Upper lobe of left lung (tissue), 6 donors: ENCODE data around the gene ACSM2A. TPM values are rescaled to one million over a fixed set of nuclear protein-coding genes. Genes with fewer than 3 reads are reported as not detected.
A peak's percentile ranks its signal among the peaks of the same experiment; 100 is the strongest.
"Not testable (repeated sequence)": the region's sequence is repeated elsewhere in the genome, so short reads cannot be mapped to it uniquely, and the experiment has no call there.

Source experiments
- ATAC-seq, 2 donors: fragments of 200-7000 bp; cut with Tn5 transposase; one replicate each; pipeline ENCODE4 v1.9.1; 2022; ENCODE audit warnings: mild to moderate bottlenecking in 2 of 2, moderate library complexity in 2 of 2; ENCODE audit not compliant: low FRiP score in 2 of 2
- DNase-seq, 2 donors: peaks; one replicate each; pipeline ENCODE4 v3.0.0-alpha.2; 2019 to 2020
- H3K27ac ChIP-seq, 4 donors: fragments of 200-600 bp; sonication (generic); one replicate each; pipeline ENCODE4 v1.5.1; 2016 to 2019
- H3K27me3 ChIP-seq, 4 donors: fragments of 200-600 bp; sonication (generic); one replicate each; pipeline ENCODE4 v1.5.1; 2017 to 2019
- H3K36me3 ChIP-seq, 4 donors: fragments of 200-600 bp; sonication (generic); one replicate each; pipeline ENCODE4 v1.5.1; 2016 to 2019
- H3K4me1 ChIP-seq, 4 donors: fragments of 200-600 bp; sonication (generic); one replicate each; pipeline ENCODE4 v1.5.1; 2018 to 2019
- H3K4me3 ChIP-seq, 4 donors: fragments of 200-600 bp; sonication (generic); one replicate each; pipeline ENCODE4 v1.5.1; 2017 to 2019; ENCODE audit warnings: mild to moderate bottlenecking in 2 of 4, moderate library complexity in 1 of 4
- H3K9me3 ChIP-seq, 4 donors: fragments of 200-600 bp; sonication (generic); one replicate each; pipeline ENCODE4 v1.5.1; 2018 to 2019
- EP300 ChIP-seq, 4 donors: sonication (generic); formaldehyde crosslinking; IDR thresholded peaks; one replicate each; pipeline ENCODE4 v1.5.1; 2017; ENCODE audit warnings: antibody characterized with exemption in 4 of 4, control low read depth in 2 of 4
- POLR2A ChIP-seq, 4 donors: fragments of 450-650 bp; IDR thresholded peaks; one replicate each; pipeline ENCODE4 v1.5.1; 2016 to 2017; ENCODE audit warnings: antibody characterized with exemption in 4 of 4, mild to moderate bottlenecking in 2 of 4
- POLR2AphosphoS5 ChIP-seq, 2 donors: sonication (generic); formaldehyde crosslinking; IDR thresholded peaks; one replicate each; pipeline ENCODE4 v1.5.1; 2017; ENCODE audit warnings: antibody characterized with exemption in 2 of 2
- WGBS, 2 donors: methylation state at CpG; one replicate each; pipeline ENCODE4 v1.1.5; 2017 to 2018; 5-methylcytosine and 5-hydroxymethylcytosine counted together
- total RNA-seq, 6 donors: library from RNA; depleted of rRNA in 4 of 6; stranded (reverse); fragments of >200 nt in 4 of 6; gene quantifications; one replicate each; pipeline versions ENCODE4 v1.1.0 to v1.2.1, GENCODE V29; 2016 to 2021
- TF ChIP-seq, protein P1 (sequence below), 6 experiments: fragments of 450-650 bp in 4 of 6; fragments of 200-600 bp in 2 of 6; sonication (generic) in 2 of 6; IDR thresholded peaks; one replicate each; pipeline ENCODE4 v1.5.1; 2016 to 2019; ENCODE audit warnings: antibody characterized with exemption in 6 of 6
- donor health status: DM: no; HTN: no; CAD: no; lungs with moderate emphysema.
- donor health status: DM: no; HTN: yes; CAD: no; lungs with severe emphysema.

ACSM2A gene
- total RNA-seq, 6 donors from 2014 or later, result 0.34 TPM; not detected in 5

- Histone ChIP-seq H3K9me3 (peaks cover 0 to 13% (median 5%) of the 10 kb centered on the region in 4 donors), H3K36me3 (no peaks in the 10 kb centered on the region), H3K27ac (no peak overlapping the region), H3K27me3 (no peaks in the 10 kb centered on the region), H3K4me3 (no peak overlapping the region), H3K4me1 (no peaks in the 10 kb centered on the region)
- no peak for ATAC-seq
- no peak for DNase-seq
- TF ChIP-seq EP300 (IDR thresholded peaks at IDR 0.05) (no peak), POLR2A (IDR thresholded peaks at IDR 0.05) (no peak), POLR2AphosphoS5 (IDR thresholded peaks at IDR 0.05) (no peak)
- TF ChIP-seq, protein P1, sequence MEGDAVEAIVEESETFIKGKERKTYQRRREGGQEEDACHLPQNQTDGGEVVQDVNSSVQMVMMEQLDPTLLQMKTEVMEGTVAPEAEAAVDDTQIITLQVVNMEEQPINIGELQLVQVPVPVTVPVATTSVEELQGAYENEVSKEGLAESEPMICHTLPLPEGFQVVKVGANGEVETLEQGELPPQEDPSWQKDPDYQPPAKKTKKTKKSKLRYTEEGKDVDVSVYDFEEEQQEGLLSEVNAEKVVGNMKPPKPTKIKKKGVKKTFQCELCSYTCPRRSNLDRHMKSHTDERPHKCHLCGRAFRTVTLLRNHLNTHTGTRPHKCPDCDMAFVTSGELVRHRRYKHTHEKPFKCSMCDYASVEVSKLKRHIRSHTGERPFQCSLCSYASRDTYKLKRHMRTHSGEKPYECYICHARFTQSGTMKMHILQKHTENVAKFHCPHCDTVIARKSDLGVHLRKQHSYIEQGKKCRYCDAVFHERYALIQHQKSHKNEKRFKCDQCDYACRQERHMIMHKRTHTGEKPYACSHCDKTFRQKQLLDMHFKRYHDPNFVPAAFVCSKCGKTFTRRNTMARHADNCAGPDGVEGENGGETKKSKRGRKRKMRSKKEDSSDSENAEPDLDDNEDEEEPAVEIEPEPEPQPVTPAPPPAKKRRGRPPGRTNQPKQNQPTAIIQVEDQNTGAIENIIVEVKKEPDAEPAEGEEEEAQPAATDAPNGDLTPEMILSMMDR (IDR thresholded peaks at IDR 0.05), result no peak
- WGBS, 2 donors, result 53 to 65% methylated on average over 1 of the region's 1 CpG
Measured at GRCh38 chr16:20510323-20510722, 59.0 kb downstream of the ACSM2A start.

- Histone ChIP-seq H3K27me3 (no peaks in the 10 kb centered on the region), H3K4me3 (no peak overlapping the region), H3K4me1 (no peaks in the 10 kb centered on the region), H3K27ac (no peak overlapping the region), H3K36me3 (no peaks in the 10 kb centered on the region), H3K9me3 (no peaks in the 10 kb centered on the region)
- DNase-seq (no peak), ATAC-seq (no peak)
- TF ChIP-seq POLR2AphosphoS5 (IDR thresholded peaks at IDR 0.05) (no peak), EP300 (IDR thresholded peaks at IDR 0.05) (no peak), POLR2A (IDR thresholded peaks at IDR 0.05) (no peak)
- TF ChIP-seq, protein P1 (IDR thresholded peaks at IDR 0.05), result no peak
Measured at GRCh38 chr16:20515688-20516090, 64.4 kb downstream of the ACSM2A start.

- no peak for ATAC-seq
- TF ChIP-seq POLR2AphosphoS5 (IDR thresholded peaks at IDR 0.05) (no peak), EP300 (IDR thresholded peaks at IDR 0.05) (no peak), POLR2A (IDR thresholded peaks at IDR 0.05) (no peak)
- TF ChIP-seq, protein P1 (IDR thresholded peaks at IDR 0.05), result no peak
- DNase-seq, result no peak
- H3K27me3 ChIP-seq, result no peaks in the 10 kb centered on the region
- WGBS, 2 donors, result 76 to 78% methylated on average over 3 of the region's 3 CpGs
- H3K27ac ChIP-seq, result no peak overlapping the region
- no peaks in the 10 kb centered on the region for H3K4me1 ChIP-seq
- H3K36me3 ChIP-seq, result no peaks in the 10 kb centered on the region
- no peaks in the 10 kb centered on the region for H3K9me3 ChIP-seq
- no peak overlapping the region for H3K4me3 ChIP-seq
Measured at GRCh38 chr16:20517149-20517548, 65.8 kb downstream of the ACSM2A start.

DNA sequence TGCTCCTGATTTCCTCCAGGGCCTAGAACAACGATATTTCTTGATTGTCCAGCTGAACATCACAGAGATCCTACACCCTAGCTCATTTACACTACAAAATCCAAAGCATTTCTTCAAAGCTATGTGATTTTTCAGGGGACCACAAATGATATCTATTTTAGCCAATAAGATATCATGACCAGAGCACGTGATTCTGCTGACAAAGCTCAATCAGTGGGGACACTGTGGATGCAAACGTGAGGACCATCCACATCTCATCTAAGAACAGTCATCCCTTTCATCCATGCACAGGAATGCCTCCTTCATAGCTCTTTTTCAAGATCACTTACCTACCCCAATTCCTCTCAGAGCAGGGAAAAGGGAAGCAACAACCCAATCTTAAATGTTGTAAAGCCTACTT, 67.9 kb downstream of the ACSM2A start:
- no peak for DNase-seq
- no peak for ATAC-seq
- no peaks in the 10 kb centered on the region for H3K4me1 ChIP-seq
- no peak overlapping the region for H3K27ac ChIP-seq
- H3K36me3 ChIP-seq, result no peaks in the 10 kb centered on the region
- 65 to 66% methylated on average over 3 of the region's 3 CpGs for whole genome bisulfite sequencing, 2 donors
- H3K27me3 ChIP-seq, result no peaks in the 10 kb centered on the region
- H3K9me3 ChIP-seq, result no peaks in the 10 kb centered on the region
- no peak overlapping the region for H3K4me3 ChIP-seq
- TF ChIP-seq POLR2AphosphoS5 (IDR thresholded peaks at IDR 0.05) (no peak), EP300 (IDR thresholded peaks at IDR 0.05) (no peak), POLR2A (IDR thresholded peaks at IDR 0.05) (no peak)
- TF ChIP-seq, protein P1 (IDR thresholded peaks at IDR 0.05), result no peak

DNA sequence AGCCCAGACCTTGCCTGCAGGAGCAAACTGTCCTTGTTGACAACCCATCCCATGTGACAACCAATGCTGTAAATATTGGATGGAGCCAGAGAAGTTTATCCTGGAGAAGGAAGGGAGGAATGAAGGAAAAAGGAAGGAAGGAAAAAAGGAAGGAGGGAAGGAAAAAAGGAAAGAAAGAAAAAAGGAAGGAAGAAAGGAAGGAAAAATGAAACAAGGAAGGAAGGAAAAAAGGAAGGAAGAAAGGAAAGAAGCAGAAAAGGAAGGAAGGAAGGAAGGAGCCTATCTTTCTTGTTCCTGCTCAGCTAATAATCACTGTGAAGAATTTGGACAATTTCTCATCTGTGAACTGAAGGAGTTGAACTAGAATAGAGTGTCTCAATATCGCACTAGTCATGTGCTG, 68.8 kb downstream of the ACSM2A start:
- WGBS, 2 donors, result 76 to 82% methylated on average over 1 of the region's 1 CpG
- TF ChIP-seq EP300 (IDR thresholded peaks at IDR 0.05), result no peak
- TF ChIP-seq, protein P1 (IDR thresholded peaks at IDR 0.05), result no peak
- no peak for TF ChIP-seq POLR2A (IDR thresholded peaks at IDR 0.05)
- TF ChIP-seq POLR2AphosphoS5 (IDR thresholded peaks at IDR 0.05), result no peak
- H3K4me1 ChIP-seq, result no peaks in the 10 kb centered on the region
- DNase-seq, result no peak
- H3K27ac ChIP-seq, result no peak overlapping the region
- no peaks in the 10 kb centered on the region for H3K9me3 ChIP-seq
- no peaks in the 10 kb centered on the region for H3K36me3 ChIP-seq
- no peaks in the 10 kb centered on the region for H3K27me3 ChIP-seq
- H3K4me3 ChIP-seq, result no peak overlapping the region
- ATAC-seq, result no peak

DNA sequence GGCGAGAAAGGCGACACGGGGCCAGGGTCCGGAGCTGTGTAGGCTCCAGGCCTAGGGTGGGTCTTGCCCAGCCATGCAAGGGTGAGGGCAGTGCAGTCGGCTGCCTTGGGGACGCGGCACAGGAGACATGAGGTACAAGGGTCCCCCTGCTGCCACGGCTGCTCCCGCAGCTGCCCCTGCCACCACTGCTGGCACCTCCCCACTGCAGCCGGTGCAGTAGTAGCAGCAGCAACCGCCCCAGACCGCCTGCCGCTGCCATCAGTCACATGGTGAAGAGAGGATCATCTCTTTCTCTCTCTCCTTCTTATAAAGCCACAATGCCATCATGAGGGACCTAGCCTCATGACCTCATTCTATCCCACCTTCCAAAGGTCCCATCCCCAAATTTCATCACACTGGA, 80.5 kb downstream of the ACSM2A start:
- no CpG with 5 or more reads among the region's 13 CpGs for WGBS, 2 donors
- not testable (repeated sequence) for H3K36me3 ChIP-seq, H3K4me1 ChIP-seq, H3K27me3 ChIP-seq, H3K4me3 ChIP-seq, DNase-seq, H3K27ac ChIP-seq, H3K9me3 ChIP-seq
- peak; percentile 25 to 30 for ATAC-seq

- H3K9me3 ChIP-seq, H3K4me1 ChIP-seq, H3K27me3 ChIP-seq, H3K36me3 ChIP-seq, ATAC-seq, DNase-seq, H3K27ac ChIP-seq, H3K4me3 ChIP-seq: not testable (repeated sequence)
- WGBS, 2 donors, result no CpG with 5 or more reads among the region's 3 CpGs
Measured at GRCh38 chr16:20532284-20532792, 81.0 kb downstream of the ACSM2A start.

DNA sequence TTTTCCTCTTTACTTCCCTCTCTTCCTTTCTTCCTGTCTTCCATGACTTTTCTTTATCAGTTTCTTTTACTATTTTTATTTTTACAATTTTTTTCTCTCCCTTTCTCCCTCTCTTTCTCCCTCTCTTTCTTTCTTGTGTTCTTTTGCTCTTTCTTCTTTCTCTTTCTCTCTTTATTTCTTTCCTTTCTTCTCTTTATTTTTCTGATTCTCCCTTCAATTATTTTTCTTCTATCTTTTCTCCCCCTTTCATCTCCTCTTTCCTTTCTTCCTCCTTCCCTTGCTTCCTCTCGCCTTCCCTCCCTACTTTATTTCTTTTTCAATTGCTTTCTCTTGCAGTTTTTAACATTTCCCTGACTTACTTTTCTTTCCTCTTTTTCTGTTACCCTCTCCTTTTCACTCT, 85.3 kb downstream of the ACSM2A start:
- not testable (repeated sequence) for ATAC-seq, H3K4me1 ChIP-seq

More for the DNA sequence above, 85.3 kb downstream of the ACSM2A start:
- H3K36me3 ChIP-seq, H3K9me3 ChIP-seq, H3K27ac ChIP-seq, H3K27me3 ChIP-seq, DNase-seq, H3K4me3 ChIP-seq: not testable (repeated sequence)
- 33 to 76% methylated on average over 1 of the region's 1 CpG for WGBS, 2 donors
